Thoracic aorta (tissue), 2 donors: Measurements from ENCODE around the gene FAM241B. TPM values are rescaled to one million over a fixed set of nuclear protein-coding genes. Genes with fewer than 3 reads are reported as not detected.

Experiments used
- ATAC-seq: fragments of 150-250 bp; one replicate; pipeline ENCODE4 v1.8.0; 2017; ENCODE audit warnings: low read depth; ENCODE audit not compliant: insufficient number of reproducible peaks, low FRiP score
- DNase-seq: peaks from one replicate; pipeline ENCODE4 v3.0.0-alpha.2; 2020; ENCODE audit warnings: low spot score
- H3K27ac ChIP-seq, 2 donors: fragments of 200-600 bp; sonication (generic); 1 replicate in 1 of 2; 2 replicates in 1 of 2; pipeline ENCODE4 v1.5.1; 2016; ENCODE audit warnings: mild to moderate bottlenecking in 2 of 2, moderate library complexity in 2 of 2
- H3K27me3 ChIP-seq: fragments of 200-600 bp; sonication (generic); replicated peaks from 2 replicates; pipeline ENCODE4 v1.6.0; 2016; ENCODE audit warnings: mild to moderate bottlenecking; ENCODE audit not compliant: insufficient read depth
- H3K36me3 ChIP-seq: fragments of 200-600 bp; sonication (generic); one replicate; pipeline ENCODE4 v1.5.1; 2016
- H3K4me1 ChIP-seq, 2 donors: fragments of 200-600 bp; sonication (generic); 1 replicate in 1 of 2; 2 replicates in 1 of 2; pipeline versions ENCODE4 v1.5.1 to v1.6.0; 2016; ENCODE audit warnings: low read depth in 2 of 2, mild to moderate bottlenecking in 1 of 2; ENCODE audit not compliant: control insufficient read depth in 1 of 2
- H3K4me3 ChIP-seq: fragments of 200-600 bp; sonication (generic); 2 replicates; pipeline ENCODE4 v1.5.1; 2016; ENCODE audit warnings: mild to moderate bottlenecking
- H3K9me3 ChIP-seq: fragments of 200-600 bp; sonication (generic); 2 replicates; pipeline ENCODE4 v1.5.1; 2016
- CTCF ChIP-seq: fragments of 200-600 bp; sonication (generic); IDR thresholded peaks from one replicate; pipeline ENCODE4 v1.5.1; 2019; ENCODE audit warnings: antibody characterized with exemption
- total RNA-seq, 2 donors: library from RNA; depleted of rRNA; stranded (reverse); fragments of >200 nt; gene quantifications; one replicate each; pipeline versions ENCODE4 v1.1.0 to v1.2.3, GENCODE V29; 2016

Gene FAM241B
- total RNA-seq, 2 donors from 2014 or later, result 2.4 to 7.8 TPM

GRCh38 chr10:69645296-69646184 is 15.5 kb downstream of the FAM241B start:
- Histone ChIP-seq H3K27ac (no peak overlapping the region), H3K4me1 (no peaks in the 10 kb centered on the region), H3K36me3 (no peaks in the 10 kb centered on the region), H3K9me3 (no peaks in the 10 kb centered on the region), H3K4me3 (no peak overlapping the region), H3K27me3 (no peaks in the 10 kb centered on the region)
- DNase-seq, result no peak
- ATAC-seq, result no peak
- no peak for TF ChIP-seq CTCF

- ATAC-seq (no peak), DNase-seq (no peak)
- TF ChIP-seq CTCF, result no peak
- H3K27ac ChIP-seq, result no peak overlapping the region
- H3K4me3 ChIP-seq, result no peak overlapping the region
- no peaks in the 10 kb centered on the region for H3K27me3 ChIP-seq
- no peaks in the 10 kb centered on the region for H3K9me3 ChIP-seq
- no peaks in the 10 kb centered on the region for H3K4me1 ChIP-seq
- no peaks in the 10 kb centered on the region for H3K36me3 ChIP-seq
Observed at GRCh38 chr10:69646185-69647060, 16.4 kb downstream of the FAM241B start.

GRCh38 chr10:69647126-69647525 is 17.1 kb downstream of the FAM241B start:
- no peak overlapping the region for H3K27ac ChIP-seq
- no peak for TF ChIP-seq CTCF
- H3K4me3 ChIP-seq, result no peak overlapping the region
- no peak for DNase-seq
- no peaks in the 10 kb centered on the region for H3K36me3 ChIP-seq
- ATAC-seq, result no peak
- H3K4me1 ChIP-seq, result no peaks in the 10 kb centered on the region
- H3K9me3 ChIP-seq, result no peaks in the 10 kb centered on the region
- no peaks in the 10 kb centered on the region for H3K27me3 ChIP-seq

- H3K27ac ChIP-seq, result no peak overlapping the region
- H3K27me3 ChIP-seq, result no peaks in the 10 kb centered on the region
- no peaks in the 10 kb centered on the region for H3K36me3 ChIP-seq
- no peak overlapping the region for H3K4me3 ChIP-seq
- H3K4me1 ChIP-seq, result no peaks in the 10 kb centered on the region
- H3K9me3 ChIP-seq, result no peaks in the 10 kb centered on the region
- DNase-seq, result no peak
- no peak for ATAC-seq
- no peak for TF ChIP-seq CTCF
Observed at GRCh38 chr10:69647819-69648218, 17.8 kb downstream of the FAM241B start.

GRCh38 chr10:69648461-69648860 is 18.4 kb downstream of the FAM241B start:
- ATAC-seq (no peak), DNase-seq (no peak)
- H3K36me3 ChIP-seq, result no peaks in the 10 kb centered on the region

More at GRCh38 chr10:69648461-69648860, 18.4 kb downstream of the FAM241B start:
- Histone ChIP-seq H3K4me1 (no peaks in the 10 kb centered on the region), H3K27me3 (no peaks in the 10 kb centered on the region), H3K9me3 (no peaks in the 10 kb centered on the region), H3K27ac (no peak overlapping the region), H3K4me3 (no peak overlapping the region)
- TF ChIP-seq CTCF, result no peak
